CMK (cell line): ENCODE measurements around the gene SLC9B2.
"Not testable (repeated sequence)": the region's sequence is repeated elsewhere in the genome, so short reads cannot be mapped to it uniquely, and the experiment has no call there.

Experiments used
- DNase-seq: peaks from one replicate; pipeline ENCODE4 v3.0.0-alpha.2; 2010; ENCODE audit warnings: low read depth

Gene SLC9B2

DNA sequence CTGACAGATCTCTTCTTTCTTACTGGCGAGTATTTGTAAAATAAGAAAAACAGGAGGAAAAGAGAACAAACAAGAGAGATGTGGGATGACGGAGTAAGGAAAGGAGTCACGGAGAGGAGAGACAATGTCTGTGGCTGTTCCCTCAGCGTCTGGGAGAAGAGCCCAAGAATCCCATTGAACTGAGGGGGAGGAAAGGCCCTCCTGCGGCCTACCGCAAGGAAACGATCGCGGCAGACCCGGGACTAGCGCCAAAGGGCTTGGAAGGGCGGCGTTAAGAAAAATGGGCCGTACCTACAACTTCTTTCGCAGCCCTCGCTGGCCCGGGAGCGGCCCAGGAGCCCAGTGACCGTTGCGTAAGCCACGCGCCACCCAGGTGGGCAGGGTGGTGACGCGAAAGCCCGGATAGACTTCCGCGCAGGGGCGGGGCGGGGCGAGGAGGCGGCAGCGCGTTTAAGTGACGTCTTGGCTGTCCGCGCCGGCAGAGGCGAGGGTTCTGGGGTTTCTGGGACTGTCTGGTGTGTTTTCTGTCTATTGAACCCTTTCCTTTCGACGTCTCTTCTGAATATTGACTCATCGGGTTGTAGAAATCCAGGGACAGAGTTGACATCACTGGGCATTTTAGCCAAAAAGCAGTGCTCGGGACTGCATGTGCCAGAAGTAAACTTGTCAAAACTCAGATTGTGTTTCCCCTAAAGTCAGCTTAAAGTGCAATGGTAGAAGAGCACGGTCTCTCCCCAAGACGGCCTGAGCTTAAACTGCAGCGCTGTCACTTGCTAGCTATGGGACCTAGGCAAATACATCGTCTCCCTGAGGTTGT lies 57.0 kb downstream of the SLC9B2 start, which contains the start of gene SLC9B1:
TSS of gene SLC9B1 (minus strand) at position 398 of the 817 bp plus-strand sequence. CDS start 27,994 bp downstream, outside the sequence.
- peak; percentile 78 for DNase-seq

DNA sequence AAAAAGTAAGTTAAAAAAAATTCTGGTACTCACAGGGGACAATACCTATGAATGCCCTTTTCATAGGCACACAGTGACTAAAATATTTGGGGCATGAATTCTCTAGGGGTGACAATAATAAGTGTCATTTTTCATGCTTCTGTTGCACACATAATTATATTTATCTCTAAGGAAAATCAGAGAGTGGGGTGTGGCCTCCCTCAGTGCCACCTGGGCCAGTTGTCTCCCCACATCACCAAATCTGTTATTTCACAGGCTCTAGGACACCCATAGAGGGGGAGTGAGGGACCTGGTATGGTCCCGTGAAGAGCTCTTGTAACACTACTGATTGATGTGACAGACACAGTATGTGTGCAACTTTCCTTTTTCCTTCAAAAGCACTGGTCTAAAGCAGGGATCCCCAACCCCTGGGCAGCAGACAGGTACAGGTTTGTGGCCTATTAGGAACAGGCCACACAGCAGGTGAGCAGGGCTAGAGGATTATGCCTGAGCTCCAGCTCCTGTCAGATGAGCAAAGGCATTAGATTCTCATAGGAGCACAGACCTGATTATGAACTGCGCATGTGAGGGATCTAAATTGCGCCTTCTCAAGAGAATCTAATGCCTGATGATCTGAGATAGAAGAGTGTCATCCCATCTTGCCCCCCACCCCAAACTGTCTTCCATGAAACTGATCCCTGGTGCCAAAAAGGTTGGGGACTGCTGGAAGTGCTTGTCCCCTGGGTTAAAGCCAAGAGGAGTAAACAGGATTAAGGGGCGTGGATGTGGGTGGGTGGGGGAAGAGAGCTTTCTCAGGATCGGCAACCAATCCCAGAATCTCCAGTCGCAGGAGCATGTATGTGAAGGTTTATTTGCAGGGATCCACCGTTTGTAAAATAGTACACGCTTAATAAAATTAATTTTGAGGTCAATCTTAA lies 57.9 kb downstream of the SLC9B2 start:
- DNase-seq = no peak

DNA sequence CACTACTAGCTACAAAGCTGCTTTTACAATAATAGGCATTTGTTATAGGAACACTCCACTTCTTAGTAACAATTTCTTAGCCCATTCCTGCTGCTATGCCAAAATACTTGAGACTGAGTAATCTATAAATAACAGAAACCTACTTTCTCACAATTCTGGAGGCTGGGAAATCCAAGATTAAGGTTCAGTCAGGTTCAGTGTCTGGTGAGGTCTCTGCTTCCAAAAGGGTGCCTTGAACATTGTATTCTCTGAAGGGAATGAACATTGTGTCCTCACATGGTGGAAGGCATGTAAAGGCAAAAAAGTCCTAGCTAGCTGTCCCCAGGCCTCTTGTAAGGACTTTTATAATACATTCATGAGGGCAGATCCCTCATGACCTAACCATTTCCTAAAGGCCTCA lies 64.0 kb downstream of the SLC9B2 start:
- no peak for DNase-seq

DNA sequence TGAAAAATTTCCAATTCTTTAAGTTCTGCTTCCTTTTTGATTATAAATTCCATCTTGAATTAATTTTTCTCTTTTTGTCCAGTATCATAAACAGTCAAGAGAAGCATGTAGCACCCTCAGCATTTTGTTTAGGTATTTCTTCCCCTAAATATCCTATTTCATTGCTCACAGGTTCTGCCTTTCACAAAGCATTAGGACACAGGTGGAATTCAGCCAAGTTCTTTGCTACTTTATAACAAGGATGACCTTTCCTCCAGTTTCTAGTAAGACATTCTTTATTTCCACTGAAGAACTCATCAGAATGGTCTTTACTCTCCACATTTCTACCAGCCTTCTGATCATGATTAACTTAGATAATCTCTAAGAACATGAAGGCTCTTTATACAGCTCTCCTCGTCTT lies 64.5 kb downstream of the SLC9B2 start:
- DNase-seq = no peak

DNA sequence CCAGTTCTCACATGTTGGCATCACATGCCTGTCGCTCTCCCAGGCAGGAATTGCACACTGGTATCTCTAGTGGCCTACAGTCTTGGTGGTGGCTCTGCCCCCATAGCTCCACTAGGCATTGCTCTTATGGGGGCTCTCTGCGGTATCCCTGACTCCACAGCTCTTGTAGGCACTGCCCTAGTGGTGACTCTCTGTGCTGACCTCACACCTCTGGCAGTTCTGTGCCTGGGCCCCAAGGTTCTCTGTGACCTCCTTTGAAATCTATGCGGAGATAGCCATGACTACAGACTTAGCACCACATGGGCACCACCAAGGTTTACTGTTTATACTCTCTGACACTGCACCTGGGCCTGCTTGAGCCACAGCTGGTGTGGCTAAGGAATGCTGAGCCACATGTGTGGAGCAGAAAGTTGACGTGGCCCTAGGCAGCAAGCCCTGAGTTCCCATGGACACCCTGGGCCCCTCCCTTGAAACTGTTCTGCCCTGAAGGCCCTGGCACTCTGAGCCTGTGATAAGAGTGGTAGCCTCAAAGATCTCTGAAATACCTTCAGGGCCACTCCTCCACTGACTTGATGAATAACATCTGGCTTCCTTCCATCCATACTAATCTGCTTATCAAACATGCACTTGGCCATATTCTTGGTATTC lies 65.1 kb downstream of the SLC9B2 start:
- DNase-seq = no peak

DNA sequence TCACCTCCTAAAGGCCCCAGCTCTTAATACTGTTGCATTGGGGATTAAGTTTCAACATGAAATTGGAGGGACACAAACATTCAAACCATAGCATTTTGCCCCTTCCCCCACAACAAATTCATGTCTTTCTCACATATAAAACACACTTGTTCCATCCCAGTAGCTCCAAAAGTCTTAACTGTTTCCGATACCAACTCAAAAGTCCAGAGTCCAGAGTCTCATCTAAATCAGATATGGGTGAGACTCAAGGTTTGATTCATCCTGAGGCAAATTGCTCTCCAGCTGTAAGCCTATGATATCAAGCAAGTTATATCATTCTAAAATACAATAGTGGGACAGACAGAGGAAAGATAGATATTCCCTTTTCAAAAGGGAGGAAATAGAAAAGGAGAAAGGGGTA lies 65.8 kb downstream of the SLC9B2 start:
- DNase-seq = no peak

DNA sequence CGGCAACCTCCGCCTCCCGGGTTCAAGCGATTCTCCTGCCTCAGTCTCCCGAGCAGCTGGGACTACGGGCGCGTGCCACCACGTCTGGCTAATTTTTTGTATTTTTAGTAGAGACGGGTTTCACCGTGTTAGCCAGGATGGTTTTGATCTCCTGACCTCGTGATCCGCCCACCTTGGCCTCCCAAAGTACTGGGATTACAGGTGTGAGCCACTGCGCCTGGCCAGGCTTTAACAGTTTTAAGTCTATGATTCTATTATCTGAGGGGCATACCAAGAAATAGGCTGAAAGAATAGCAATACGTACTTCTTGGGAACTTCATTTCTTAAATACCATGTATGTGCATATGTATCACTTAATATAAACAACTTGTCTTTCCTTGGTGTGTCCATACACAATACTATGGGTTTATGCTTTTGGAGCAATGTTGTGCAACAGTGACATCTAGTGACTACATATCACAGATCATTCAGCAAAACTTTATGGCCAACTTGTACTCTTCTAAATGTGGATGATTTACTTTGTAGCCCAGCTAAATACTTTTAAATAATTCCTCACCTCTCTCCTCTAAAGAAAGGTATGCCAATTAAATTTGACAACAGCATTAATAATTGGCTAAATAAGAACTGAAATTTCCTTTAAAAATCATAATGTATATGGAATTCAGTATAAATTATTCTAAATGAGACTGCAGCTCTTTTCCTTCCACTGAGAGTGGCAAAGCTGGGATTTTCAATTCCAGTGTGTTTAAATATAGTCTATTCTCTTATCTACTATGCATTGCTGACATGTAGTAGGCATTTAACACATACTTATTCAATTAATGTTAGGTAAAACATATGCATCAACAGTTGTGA lies 67.5 kb downstream of the SLC9B2 start:
- DNase-seq = no peak

DNA sequence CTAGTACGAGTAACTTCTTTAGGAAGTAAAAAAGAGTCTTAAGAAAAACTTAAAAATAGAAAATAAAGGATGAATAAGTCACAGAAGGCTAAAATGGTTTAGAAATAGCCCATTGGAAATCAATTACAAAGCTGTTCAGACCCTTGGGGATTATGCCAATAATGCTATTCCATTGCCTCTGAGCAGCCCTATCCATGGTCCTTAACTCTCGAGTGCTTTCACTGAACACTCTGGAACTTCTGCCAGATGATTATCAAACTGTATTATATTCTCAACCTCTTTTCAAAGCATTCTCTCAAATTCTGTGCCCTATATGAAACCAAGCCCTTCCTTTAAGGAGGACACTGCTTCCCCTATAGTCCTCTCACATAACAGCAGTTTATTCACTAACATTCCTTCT lies 74.0 kb downstream of the SLC9B2 start:
- DNase-seq = no peak

DNA sequence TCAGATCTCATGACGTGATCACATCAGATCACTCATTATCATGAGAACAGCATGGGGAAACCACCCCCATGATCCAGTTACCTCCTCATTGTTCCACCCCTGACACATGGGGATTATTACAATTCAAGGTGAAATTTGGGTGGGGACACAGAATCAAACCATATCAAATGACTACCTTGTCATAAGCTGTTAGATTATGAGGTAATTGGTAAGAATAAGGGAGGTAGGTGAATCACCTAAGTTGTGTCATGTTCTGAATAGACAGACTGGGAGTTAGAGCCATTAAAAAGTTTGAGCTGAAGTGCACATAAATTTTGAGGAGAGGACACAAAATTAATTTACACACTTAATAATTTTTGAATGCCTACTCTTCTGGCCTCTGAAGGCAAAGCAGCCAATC lies 81.8 kb downstream of the SLC9B2 start:
- no peak for DNase-seq

DNA sequence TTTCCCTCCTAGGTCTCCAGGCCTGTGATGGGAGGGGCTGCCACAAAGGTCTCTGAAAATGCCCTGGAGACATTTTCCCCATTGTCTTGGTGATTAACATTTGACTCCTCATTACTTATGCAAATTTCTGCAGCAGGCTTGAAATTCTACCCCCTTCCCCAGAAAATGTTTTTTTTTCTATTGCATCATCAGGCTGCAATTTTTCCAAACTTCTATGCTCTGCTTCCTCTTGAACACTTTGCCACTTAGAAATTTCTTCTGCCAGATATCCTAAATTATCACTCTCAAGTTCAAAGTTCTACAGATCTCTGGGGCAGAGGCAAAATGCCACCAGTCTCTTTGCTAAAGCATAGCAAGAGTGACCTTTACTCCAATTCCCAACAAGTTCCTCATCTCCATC lies 82.6 kb downstream of the SLC9B2 start:
- DNase-seq = not testable (repeated sequence)

DNA sequence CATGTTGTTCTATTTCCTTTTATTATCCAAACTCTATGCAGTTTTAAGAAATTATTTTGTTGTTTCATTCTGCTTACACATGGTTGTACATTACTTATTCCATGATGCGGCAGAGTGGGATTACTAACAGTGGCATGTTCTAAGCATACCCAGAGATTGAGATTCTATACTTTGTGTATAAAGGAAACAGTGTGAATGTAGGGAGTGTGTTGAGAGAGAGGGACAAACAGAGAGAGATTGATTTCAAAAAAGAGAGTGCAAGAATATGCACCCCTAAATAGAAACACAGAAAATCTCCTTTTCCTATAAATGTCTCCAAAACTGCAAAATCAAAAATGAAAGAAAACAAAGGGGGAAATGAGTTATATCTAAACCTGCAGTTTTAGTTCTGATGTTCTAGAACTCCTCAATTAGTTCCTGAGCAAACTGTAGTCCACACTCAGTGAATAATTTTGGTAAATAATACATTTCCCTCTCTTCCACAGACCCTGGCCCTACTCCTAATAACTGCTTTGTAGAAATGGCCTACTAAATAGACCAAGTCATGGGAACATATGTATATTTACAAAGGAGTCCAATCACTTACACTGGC lies 88.0 kb downstream of the SLC9B2 start:
- no peak for DNase-seq

DNA sequence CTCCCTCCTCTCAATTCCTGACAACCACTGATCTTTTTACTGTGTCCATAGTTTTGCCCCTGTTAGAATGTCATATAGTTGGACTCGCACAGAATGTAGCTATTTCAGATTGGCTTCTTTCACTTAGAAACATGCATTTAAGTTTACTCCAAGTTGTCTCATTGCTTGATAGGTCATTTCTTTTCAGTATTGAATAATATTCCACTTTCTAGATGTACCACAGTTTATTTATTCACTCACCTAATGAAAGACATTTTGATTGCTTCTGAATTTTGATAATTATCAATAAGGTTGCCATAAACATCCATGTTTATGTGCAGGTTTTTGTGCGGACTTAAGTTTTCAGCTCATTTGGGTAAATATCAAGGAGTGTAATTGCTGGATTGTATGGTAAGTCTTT lies 95.6 kb downstream of the SLC9B2 start:
- DNase-seq = no peak
